ENCODE results near the gene ZNF385B. TPM values are rescaled to one million over a fixed set of nuclear protein-coding genes. Genes with fewer than 3 reads are reported as not detected.
"Not testable (repeated sequence)": the region's sequence is repeated elsewhere in the genome, so short reads cannot be mapped to it uniquely, and the experiment has no call there.

ZNF385B gene
- total RNA-seq, 1 donor from 2014 or later: 18.4 TPM

DNA sequence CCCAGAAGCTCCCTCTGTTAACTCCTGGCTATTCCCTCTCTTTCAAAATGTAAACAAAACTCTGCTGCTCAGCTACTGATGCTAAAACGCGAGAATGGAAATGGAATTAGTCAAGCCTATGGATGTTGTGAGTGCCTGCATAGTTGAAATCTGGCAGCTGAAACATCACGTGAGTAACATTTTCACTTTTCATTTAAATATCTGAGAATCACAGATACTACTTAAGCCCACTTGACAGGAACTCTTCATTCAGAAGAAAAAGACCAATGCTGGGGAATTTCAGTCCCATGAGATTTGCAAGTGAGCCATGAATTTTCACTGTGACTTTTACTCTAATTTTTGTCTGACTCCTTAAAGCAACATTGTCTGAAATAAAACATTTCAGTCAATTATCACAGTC is 381.5 kb downstream of the ZNF385B start:
- no peak for DNase-seq

DNA sequence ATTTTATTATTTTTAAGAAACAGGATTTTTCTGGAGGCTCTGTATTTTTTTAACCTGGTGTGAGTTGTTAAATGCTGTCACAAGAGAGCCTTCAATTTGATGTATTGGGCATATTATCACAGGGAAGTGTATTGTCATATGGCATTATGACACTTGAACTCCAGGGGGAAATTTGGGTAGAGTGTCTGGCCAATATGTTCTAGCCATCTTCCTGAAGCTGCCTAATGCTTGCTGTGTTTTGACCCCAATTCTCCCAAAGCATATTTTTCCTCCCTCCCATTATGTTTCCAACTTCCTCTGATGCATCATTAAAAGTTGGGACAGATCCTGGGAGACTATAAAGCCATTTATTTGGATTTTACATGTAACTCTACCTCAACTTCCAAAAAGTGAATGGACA is 382.6 kb downstream of the ZNF385B start:
- DNase-seq: no peak

DNA sequence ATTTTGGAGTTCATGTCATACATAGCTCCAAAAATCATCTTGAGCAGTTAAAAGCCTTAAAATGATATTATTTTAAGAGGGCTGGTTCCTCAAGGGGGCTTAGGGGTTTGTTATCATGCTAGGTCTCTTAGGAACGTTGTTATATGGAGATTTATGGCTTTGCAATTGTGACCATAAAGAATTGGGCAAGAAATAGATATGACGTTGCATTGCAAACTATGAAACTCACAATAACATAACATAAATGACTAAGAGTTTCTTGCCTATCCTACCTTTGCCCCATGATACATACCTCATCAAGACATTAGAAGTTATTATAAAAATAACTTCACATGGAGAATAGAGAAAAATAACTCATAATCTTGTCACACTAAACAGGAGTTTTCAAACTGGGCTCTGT is 390.4 kb downstream of the ZNF385B start:
- DNase-seq: no peak

DNA sequence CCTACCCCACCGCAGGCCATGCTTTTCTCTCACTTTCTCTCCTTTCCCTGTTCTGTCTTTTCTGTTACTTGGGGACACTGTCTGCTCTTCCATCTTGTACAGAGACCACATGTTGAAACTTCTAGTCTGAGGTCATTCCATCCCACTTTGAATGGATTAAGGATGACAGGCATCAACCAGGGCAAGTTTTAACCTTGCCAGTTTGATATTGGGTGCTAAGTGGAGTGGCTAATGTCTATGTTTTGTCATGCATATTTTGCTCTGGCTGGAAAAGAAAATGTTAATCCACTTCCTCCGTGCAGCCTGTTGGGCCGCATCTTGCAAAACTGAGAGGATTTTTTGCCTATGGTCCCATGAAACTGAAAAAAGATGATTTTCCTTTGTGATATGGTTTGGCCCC is 391.3 kb downstream of the ZNF385B start:
- DNase-seq: no peak

DNA sequence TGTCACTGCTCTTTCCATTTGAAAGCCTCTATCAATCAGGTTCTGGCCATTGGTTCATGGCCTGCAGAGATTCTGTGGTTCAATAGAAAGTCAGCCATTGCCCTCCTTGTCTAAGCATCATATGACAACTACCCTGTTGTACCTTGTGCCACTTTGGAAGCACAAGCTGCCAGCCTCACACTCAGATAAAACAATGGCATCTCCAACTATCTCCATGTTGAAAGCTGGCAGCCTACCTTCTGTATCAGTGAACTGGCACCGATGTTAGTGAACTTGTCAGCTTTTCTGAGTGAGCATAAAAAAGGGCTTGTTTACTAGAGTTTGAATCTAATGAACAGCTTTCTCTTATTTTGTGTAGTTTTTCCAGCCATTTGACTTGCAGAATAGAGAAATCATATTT is 393.5 kb downstream of the ZNF385B start:
- no peak for DNase-seq

DNA sequence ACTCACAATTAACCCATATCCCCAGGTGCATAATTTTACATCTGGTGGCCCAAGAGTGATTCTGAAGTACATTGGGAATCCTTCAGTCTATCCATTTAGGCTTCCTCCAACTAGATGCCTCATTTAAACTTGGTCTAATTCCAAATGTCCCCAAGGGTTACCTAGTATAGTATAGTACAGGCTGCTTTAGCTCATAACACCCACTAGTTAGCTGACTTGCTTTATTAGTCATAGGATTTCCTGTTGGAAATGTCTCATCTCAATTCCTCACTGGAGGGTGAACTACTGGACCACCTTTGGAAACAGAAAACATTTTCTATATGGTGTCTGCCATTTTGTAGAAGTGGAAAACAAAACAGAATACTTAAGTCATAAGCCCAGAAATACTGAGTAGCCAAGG is 394.3 kb downstream of the ZNF385B start:
- no peak for DNase-seq

DNA sequence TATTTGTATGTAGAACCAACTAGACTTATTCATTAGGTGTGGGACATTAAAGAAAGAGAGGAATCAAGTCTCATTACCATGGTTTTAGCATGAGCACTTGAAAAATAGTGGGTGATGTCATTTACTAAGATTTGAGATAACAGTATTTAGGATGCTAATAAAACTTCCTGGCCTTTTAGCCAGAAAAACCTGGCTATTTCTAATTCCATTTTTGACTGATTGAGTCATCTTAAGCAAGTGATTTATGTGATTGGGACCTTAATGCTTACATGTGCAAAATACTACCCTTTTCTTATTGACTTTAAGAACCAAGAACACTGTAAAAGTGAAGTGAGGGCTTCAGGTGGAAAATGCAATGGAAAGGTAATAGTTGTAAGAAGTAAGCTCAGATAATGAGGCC is 400.0 kb downstream of the ZNF385B start:
- DNase-seq: no peak

DNA sequence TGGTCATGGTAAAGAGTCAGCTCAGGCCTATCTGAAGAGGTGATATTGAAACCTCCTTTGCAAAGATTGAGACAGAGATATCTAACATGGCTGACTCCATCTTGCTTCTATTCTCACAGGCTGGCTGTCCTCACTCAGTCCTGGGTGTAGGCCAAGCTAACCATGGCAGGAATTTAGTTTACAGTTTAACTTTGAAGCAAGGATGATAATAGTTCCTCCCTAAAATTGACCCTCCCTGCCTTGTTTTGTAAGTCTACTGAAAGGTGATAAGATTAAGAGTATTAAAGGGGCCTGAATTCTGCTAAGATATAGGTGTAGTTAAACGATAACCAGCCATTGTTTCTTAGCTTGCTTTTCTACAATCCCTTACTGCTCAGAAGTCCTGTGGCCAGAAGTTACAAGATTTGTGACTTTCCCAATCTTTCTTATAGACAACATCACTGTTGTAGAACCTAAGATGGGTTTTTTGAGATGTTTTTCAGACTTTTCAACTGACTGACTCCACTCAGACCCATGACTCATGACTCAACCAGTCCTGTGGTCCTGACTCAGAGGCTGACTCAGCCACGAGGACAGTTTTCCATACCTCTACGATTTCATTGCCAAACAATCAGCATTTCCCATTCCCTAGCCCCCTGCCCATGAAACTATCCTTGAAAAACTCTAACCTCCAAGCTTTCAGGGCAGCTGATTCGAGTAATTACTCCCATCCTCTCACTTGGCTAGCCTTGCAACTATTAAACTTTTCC is 401.1 kb downstream of the ZNF385B start:
- peak; percentile 10 for DNase-seq

DNA sequence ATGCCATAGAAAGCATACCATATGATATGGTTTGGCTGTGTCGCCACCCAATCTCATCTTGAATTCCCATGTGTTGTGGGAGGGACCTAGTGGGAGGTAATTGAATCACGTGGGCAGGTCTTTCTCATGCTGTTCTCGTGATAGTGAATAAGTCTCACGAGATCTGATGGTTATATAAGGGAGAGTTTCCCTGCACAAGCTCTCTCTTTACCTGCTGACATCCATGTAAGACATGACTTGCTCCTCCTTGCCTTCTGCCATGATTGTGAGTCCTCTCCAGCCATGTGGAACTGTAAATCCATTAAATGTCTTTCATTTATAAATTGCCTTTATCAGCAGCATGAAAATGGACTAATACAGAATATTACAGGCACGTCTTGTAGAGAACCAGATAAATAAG is 403.3 kb downstream of the ZNF385B start:
- not testable (repeated sequence) for DNase-seq

DNA sequence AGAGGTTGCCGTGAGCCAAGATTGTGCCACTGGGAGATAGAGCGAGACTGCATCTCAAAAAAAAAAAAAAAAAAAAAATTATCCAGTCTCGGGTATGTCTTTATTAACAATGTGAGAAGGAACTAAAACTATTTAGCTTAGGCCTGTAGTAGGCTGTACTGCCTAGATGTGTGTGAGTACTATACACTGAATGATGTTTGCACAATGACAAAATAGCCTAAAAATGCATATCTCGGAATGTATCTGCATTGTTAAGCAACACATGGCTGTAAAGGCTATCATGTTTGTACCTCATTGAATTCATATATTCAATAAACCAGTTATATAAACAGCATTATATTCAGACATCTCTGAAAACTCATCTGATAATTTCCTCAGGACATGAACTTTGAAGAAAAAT is 405.6 kb downstream of the ZNF385B start:
- no peak for DNase-seq

DNA sequence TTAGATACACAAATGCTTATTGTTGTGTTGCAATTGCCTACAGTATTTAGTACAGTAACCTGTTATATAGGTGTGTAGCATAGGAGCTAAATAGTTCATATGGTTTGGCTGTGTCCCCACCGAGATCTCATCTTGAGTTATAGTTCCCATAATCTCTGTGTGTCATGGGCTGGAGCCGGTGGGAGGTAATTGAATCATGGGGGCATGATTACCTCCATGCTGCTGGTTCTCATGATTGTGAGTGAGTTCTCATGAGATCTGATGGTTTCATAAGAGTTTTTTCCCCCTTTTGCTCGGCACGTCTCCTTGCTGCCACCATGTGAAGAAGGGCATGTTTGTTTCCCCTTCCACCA is 406.3 kb downstream of the ZNF385B start:
- no peak for DNase-seq

DNA sequence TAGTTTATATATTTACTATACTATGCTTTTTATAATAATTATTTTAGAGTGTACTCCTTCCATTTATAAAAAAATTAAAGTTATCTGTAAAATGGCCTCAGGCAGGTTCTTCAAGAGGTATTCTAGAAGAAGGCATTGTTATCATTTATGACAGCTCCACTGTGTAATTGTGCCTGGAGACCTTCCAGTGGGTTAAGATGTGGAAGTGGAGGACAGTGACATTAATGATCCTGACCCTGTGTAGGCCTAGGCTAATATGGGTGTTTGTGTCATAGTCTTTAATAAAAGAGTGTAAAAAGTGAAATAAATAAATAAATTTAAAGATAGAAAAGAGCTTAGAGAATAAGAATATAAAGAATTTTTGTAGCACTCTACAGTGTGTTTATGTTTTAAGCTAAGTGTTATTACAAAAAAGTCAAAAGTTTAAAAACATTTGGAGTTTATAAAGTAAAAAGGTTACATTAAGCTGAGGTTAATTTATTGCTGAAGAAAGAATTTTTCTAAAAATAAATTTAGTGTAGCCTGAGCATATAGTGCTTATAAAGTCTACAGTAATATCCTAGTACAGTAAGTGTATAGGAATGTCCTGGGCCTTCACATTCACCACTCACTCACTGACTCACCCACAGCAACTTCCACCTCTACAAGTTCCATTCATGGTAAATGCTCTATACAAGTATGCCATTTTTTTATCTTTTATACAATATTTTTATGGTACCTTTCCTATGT is 406.8 kb downstream of the ZNF385B start:
- DNase-seq: no peak

DNA sequence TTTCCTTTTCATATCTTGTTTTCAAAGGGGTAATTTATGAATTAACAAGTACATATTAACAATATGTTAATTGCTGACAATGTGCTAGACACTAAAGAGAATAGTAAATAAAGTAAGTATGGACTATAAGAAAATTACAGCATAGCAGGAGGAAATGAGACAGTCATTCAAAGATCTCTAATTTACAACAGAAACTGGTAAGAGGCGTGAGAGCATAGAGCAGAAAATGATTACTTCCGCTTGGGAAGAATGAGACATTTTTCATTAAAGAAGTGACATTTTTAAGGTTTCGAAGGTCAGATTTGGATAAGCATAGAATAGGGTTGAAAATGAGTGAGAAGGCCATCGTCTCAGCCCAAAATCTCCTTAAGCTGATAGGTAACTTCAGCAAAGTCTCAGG is 412.4 kb downstream of the ZNF385B start:
- DNase-seq: no peak

DNA sequence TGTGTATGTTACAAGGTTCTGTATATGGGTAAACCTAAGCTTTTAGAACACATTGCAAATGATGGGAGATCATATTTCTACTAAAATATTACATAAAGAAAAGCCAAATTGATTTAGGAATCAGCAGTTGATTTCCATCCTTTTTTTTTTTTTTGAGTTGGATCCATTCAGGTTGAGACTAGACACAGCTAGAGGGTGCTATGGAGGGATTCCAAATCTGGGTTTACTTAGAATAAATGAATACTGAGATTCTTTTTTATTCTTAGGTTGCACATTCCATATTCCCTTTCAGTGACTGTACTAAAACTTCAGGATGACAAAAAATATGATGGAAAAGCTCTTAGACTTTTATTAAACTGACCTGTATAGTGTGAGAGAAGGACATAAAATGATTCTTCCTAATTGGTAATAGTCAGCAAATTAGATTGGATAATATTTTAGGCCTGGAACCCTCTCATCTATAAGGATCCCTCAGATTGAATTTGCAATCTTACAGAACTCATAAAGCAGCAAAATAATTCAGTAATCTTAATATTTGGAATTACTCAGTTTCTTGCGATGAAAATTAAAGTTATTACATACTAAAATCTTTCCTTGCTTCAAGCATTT is 413.5 kb downstream of the ZNF385B start:
- no peak for DNase-seq

DNA sequence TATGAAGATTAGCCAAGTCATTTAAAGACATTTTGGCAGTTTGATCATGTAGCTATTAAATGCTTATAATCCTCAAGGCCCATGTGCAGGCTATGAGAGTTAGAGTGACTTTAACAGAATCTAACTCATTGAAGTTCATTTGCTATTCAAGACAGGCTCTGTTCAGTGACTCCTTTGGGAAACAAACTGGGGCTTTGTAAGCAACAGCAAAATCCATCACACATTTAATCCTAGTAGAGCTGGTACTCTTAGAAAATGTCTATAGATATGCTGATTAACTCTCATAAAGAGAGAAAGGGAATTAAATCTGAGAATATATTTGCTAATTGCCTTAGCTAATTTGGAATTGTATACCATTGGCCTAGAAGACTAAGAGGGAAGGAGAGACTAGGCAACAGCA is 414.0 kb downstream of the ZNF385B start:
- DNase-seq: no peak

DNA sequence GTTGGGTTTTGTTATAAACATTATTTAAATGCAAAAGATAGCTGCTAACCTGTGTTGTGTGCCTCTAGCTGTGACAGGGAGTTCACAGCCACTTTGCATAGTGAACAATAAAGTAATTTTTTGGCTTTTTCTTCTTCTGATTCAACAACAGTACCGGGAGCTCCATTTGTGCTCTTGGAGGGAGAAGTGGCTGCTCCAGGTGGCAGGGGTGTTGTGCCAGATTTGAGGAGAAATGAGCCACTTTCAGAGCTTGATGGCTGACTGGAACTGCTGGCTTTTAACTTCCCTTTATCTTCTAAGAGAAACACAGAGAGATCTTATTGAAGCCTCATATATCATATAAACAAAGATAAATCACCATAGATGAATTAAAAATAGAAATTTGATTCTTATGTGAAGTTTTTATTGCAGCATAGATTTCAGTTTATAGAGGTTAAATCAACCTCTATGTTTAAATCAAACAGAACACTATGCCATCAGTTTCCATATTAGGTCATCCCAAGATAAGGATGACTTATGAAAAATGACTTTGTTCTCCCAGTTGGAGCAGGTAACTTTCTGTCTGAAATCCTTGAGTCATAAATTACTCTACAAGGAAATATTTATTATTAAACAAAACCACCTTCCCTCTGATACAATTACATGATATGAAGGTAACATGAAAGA is 414.8 kb downstream of the ZNF385B start:
- DNase-seq: no peak

DNA sequence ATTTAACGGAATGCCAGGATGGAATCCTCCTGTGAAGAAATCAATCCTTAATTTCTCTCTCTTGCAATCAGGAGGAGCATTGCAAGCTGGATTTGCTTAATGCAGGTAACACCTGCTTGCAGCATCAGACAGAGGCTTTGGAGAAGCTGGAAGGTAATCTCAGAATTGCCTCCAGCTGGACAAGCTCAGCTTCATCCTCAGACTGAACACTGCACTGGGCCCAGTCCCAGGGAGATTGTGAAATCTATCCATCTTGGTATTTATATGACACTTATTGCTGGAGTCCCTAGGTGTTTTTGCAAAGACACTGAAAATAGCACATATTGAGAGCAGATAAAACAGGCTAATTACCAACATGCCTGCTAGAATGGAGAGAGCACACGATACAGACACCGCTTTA is 417.4 kb downstream of the ZNF385B start:
- no peak for DNase-seq

DNA sequence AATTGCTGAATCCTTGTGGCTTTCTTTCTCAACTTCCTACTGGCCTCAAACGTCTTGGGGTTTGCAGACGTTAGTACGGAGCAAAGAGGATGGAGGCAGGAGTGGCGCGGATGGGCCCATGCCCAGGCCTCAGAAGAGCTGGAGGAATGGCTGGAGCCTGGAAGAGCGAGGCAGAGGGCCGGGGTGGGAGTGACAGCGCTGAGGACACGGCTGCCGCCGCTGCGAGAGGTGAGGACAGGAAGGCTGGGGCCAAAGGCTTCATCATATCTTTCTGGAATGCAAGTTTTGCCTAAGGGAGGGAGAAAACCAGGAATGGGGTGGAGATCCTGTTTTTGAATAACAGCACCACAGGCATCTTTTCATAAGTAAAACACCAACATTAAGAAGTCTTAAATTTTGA is 418.2 kb downstream of the ZNF385B start:
- no peak for DNase-seq

DNA sequence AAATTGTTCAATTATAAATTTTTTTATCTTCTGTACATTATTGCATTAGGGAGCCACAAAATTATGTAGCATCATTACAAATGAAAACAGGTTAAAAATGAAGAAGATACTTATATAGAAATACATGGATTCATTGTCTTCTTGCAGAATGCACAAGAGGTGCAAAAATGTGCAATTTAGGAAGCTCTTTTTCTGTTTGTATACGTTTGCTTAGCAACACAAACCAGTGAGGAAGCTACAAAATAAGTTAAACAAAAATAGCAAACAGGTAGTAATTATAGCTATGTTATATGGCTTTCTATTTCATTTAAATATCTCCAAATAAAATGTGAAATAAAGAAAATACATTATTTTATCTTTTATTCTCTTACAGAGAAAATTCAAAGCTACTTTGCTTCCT is 419.2 kb downstream of the ZNF385B start:
- DNase-seq: no peak

DNA sequence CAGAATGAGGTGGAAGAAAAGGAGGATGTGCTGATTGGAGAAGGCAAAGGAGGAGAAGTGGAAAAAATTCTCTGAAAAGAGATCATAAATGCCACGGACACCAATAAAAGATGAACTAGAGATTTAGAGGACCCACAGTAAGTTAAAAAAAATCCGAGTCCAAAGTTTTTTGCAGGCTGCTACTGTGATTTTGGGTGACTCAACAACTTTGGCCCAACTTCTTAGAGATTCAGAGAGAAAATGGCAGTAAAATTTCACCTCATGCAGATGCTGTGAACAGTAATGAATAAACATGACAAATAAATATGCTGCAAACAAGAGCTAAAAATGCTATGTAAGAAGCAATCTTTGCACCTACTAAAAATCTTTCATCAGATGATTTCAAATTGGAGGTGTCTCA is 419.9 kb downstream of the ZNF385B start:
- no peak for DNase-seq

DNA sequence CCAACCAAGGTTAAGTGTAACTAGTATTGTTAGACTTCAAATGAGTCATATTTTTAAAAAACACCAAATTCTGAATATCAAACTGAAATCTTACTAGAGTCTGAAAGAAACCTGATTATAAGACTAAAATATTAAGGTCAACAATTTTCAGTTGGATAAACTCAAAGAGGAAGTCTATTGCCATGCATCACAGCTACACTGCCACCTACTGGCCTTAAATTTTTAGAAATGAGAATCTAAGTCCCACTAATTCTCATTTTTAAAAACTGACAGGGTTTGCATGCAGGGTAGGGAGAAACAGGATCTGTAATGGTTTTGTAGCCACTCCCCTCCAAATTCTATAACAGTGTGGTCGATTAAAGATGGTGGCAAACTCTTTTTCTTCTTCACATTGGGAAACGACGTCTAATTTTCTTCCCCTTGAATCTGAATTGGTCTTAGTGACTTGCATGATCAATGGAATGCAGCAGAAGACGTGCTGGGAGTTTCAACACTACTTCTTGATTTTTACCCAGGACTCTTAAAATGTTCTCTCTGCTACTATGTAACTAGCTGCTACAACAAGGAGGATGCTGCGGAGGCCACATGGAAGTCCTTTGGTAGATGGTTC is 420.7 kb downstream of the ZNF385B start:
- no peak for DNase-seq

DNA sequence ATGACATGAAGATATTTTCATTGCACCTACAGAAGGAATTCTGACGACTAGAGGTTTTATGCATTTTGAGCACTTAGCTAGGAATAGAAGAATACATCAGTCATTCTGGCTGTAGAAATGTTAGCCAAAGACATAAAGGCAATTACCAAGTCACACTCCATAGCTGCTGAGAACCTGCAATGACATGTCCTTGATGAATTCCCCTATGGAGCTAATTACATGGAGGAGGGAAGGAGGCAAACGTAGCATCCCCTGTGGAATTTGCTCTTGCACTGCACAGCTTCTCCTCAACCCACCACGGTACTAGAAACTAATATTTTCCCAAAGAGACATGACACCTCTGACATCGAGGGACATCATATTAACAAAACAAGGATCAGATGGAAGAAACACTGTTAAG is 422.8 kb downstream of the ZNF385B start:
- no peak for DNase-seq

DNA sequence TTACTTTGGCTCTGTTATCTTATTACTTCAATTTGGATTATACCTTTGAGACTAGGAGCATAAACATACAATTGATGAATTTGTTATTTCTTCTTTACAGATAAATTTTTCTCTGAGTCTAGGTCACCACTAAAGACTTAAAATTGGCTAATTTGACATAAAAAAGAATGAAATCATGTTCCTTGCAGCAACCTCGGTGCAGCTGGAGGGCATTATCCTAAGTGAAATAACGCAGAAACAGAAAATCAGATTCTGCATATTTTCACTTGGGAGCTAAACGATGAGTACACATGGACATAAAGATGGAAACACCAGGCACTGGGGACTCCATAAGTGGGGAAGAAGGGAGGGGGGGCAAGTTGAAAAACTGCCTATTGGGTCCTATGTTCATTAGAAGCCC is 424.0 kb downstream of the ZNF385B start:
- DNase-seq: no peak

Measured in occipital lobe (tissue), 2 donors.